VCaP (cell line): ENCODE results near the gene LIN28B.

Experiments
- H3K27ac ChIP-seq: fragments of 450-650 bp; 2 replicates; pipeline ENCODE4 v1.5.1; 2017
- TF ChIP-seq, protein P1 (sequence below): fragments of 450-650 bp; conservative IDR thresholded peaks from 2 replicates; pipeline ENCODE4 v1.5.1; 2017; ENCODE audit warnings: mild to moderate bottlenecking, moderate library complexity

The LIN28B gene

DNA sequence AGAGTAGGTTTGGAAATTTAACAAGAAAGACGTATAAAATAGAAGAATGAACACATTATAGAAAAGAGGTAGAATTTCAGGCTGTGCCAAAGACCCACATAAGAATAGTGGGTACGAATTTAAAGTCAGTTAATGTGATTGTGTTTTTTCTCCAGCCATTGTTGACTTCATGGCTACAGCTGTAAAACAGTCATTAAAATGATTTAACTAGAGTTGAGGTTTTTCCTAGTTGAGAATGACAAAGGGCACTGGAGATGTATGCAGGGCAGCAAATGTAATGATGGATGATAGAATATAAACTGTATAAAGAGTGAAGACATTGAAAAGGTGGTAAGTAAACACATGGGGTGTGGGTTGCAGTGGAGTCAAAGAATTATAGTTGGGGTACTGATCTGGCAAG lies 72.7 kb downstream of the LIN28B start:
- H3K27ac ChIP-seq, result no peak overlapping the region

GRCh38 chr6:105034470-105034869 lies 77.6 kb downstream of the LIN28B start:
- TF ChIP-seq, protein P1, sequence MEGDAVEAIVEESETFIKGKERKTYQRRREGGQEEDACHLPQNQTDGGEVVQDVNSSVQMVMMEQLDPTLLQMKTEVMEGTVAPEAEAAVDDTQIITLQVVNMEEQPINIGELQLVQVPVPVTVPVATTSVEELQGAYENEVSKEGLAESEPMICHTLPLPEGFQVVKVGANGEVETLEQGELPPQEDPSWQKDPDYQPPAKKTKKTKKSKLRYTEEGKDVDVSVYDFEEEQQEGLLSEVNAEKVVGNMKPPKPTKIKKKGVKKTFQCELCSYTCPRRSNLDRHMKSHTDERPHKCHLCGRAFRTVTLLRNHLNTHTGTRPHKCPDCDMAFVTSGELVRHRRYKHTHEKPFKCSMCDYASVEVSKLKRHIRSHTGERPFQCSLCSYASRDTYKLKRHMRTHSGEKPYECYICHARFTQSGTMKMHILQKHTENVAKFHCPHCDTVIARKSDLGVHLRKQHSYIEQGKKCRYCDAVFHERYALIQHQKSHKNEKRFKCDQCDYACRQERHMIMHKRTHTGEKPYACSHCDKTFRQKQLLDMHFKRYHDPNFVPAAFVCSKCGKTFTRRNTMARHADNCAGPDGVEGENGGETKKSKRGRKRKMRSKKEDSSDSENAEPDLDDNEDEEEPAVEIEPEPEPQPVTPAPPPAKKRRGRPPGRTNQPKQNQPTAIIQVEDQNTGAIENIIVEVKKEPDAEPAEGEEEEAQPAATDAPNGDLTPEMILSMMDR, result no peak
- H3K27ac ChIP-seq, result no peak overlapping the region

More for the DNA sequence above, 72.7 kb downstream of the LIN28B start:
- TF ChIP-seq, protein P1, result no peak

- no peak overlapping the region for H3K27ac ChIP-seq
- TF ChIP-seq, protein P1, result no peak
Measured at GRCh38 chr6:105035299-105035698, 78.4 kb downstream of the LIN28B start.

DNA sequence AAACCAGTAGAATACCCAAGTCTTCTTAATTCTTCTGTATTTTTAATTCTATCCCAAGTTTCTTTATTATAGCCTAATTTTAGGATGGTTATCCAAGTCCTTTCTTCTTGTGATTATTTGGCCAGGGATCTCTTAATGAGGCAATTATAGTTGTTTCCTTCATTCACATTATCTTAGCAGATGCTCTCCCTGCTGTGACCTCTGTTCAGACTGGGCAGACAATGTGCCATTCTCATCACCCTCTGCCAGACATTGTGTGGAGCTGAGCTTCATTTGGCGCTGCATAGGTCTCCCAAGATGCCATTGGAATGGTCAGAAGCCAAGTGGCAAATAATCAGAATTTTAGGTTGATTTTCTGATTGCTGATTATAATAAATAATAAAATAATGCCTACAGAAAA lies 79.4 kb downstream of the LIN28B start:
- TF ChIP-seq, protein P1, result no peak
- no peak overlapping the region for H3K27ac ChIP-seq

DNA sequence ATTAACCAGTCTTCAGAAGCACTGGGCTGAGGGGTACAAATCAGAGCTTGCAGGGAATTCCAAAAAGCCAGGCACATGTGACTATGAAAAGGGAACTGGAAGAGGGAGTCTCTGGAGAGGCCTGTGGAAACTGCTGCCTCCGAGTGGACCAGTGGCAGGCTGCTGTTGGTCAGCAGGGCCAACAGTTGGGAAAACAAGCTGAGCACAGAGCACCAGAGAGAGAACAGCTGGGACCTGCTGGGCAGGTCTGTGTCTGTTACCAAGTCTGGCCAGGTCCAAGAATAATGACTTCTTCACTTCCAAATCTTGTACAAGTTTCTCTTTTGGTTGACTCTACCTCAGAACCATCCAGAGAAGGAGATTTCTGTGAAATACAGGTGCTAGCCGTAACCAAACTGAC lies 81.4 kb downstream of the LIN28B start:
- H3K27ac ChIP-seq, result no peak overlapping the region
- TF ChIP-seq, protein P1, result no peak

- TF ChIP-seq, protein P1, result no peak
- no peak overlapping the region for H3K27ac ChIP-seq
Measured at GRCh38 chr6:105041880-105042279, 85.0 kb downstream of the LIN28B start.

DNA sequence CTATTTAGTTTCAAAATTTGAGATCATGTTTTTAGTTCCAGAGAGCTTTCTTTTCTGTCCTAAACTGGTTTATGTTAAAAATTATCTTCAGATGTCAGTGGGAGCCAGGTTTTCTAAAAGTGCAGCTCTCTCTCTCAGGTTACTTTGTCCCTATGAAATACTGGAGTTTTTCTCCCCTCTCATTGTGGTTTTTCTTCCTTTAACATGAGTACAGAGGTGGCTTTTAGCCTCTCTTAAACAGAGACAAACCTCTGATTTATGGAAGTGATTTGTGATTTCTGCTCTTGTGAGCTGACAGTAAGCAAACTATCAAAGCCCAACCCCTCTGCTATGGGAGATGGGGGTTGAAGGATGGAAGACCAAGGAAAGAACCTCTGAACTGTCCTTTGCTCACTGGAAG lies 85.7 kb downstream of the LIN28B start:
- no peak overlapping the region for H3K27ac ChIP-seq
- TF ChIP-seq, protein P1, result no peak

- TF ChIP-seq, protein P1, result no peak
- H3K27ac ChIP-seq, result no peak overlapping the region
Measured at GRCh38 chr6:105043979-105044378, 87.1 kb downstream of the LIN28B start.
